Panc1 (cell line): ENCODE measurements around the gene SCYL3. TPM values are rescaled to one million over a fixed set of nuclear protein-coding genes. Genes with fewer than 3 reads are reported as not detected.

ENCODE experiments used
- ATAC-seq: fragments of 200-7000 bp; cut with Tn5 transposase; 2 replicates; pipeline ENCODE4 v1.9.1; 2020; ENCODE audit warnings: mild to moderate bottlenecking, moderate library complexity
- BruUV-seq: library from RNA; stranded (reverse); fragments of 400-500 nt; replicated peaks from 2 replicates; lab custom pipeline; 2021; lab: Mats Ljungman, UMichigan
- CTCF ChIA-PET: fragments of 300-600 bp; sonication (Branson Sonifier 250); formaldehyde crosslinking; loops from one replicate; lab custom pipeline; 2022; ENCODE audit warnings: antibody characterized with exemption; lab: Charles Lee
- POLR2A ChIA-PET: fragments of 300-600 bp; sonication (Branson Sonifier 250); formaldehyde crosslinking; loops from one replicate; lab custom pipeline; 2022; ENCODE audit warnings: antibody characterized with exemption; lab: Charles Lee
- DNase-seq: peaks from one replicate; pipeline ENCODE4 v3.0.0-alpha.2; 2010; ENCODE audit warnings: low read depth, low spot score
- H3K27ac ChIP-seq: 2 replicates; pipeline ENCODE4 v1.5.1; 2011; ENCODE audit warnings: mild to moderate bottlenecking, low read length, inconsistent platforms
- H3K27me3 ChIP-seq: fragments of 200-500 bp; sonication (Bioruptor generic); 2 replicates; pipeline ENCODE4 v1.6.0; 2014; ENCODE audit warnings: low read length, inconsistent platforms; ENCODE audit not compliant: control insufficient read depth, insufficient read depth
- H3K36me3 ChIP-seq: fragments of 200-500 bp; sonication (Bioruptor generic); 2 replicates; pipeline ENCODE4 v1.5.1; 2014; ENCODE audit warnings: inconsistent platforms, mild to moderate bottlenecking, low read length, moderate library complexity; ENCODE audit not compliant: control insufficient read depth, insufficient read depth
- H3K4me1 ChIP-seq: 2 replicates; pipeline ENCODE4 v1.5.1; 2011; ENCODE audit warnings: inconsistent platforms, mild to moderate bottlenecking, low read length, moderate library complexity; ENCODE audit not compliant: control insufficient read depth, insufficient read depth
- H3K4me3 ChIP-seq, 2 experiments: 2 replicates each; pipeline ENCODE4 v1.5.1; 2011 to 2012; ENCODE audit warnings: low read depth in 2 of 2, low read length in 2 of 2, mild to moderate bottlenecking in 2 of 2, inconsistent platforms in 1 of 2, moderate library complexity in 1 of 2
- H3K9me3 ChIP-seq: fragments of 200-500 bp; sonication (Bioruptor generic); 2 replicates; pipeline ENCODE4 v1.5.1; 2014; ENCODE audit warnings: low read depth, mild to moderate bottlenecking, inconsistent platforms, low read length, moderate library complexity; ENCODE audit not compliant: control insufficient read depth, insufficient read depth
- POLR2AphosphoS5 ChIP-seq: IDR thresholded peaks from 2 replicates; pipeline ENCODE4 v1.6.1; 2012; ENCODE audit warnings: mild to moderate bottlenecking, low read depth, low read length, moderate library complexity
- SIN3A ChIP-seq: IDR thresholded peaks from 2 replicates; pipeline ENCODE4 v1.6.1; 2012; ENCODE audit warnings: low read depth, mild to moderate bottlenecking, low read length, moderate library complexity, borderline replicate concordance; ENCODE audit not compliant: insufficient read depth
- TCF7L2 ChIP-seq: IDR thresholded peaks from 2 replicates; pipeline ENCODE4 v1.6.1; 2011; ENCODE audit warnings: mild to moderate bottlenecking, low read depth, low read length, inconsistent platforms
- in situ Hi-C: cut with HindIII; loops from 2 replicates; pipeline ENCODE4 v1.10.0; 2016; ENCODE audit warnings: low sequenced_read_pairs, low pct_unique_long_range_greater_than_20kb
- intact Hi-C: fragments of 100-400 bp; cut with micrococcal nuclease; formaldehyde crosslinking; loops from one replicate; pipeline ENCODE4 v1.10.0; 2022; ENCODE audit not compliant: unreplicated experiment
- total RNA-seq: library from RNA; stranded (reverse); gene quantifications from one replicate; pipeline ENCODE4 v1.2.1, GENCODE V29; 2021; ENCODE audit not compliant: unreplicated experiment
- TF ChIP-seq, protein P1 (sequence below), 2 experiments: IDR thresholded peaks; 2 replicates each; pipeline ENCODE4 v1.6.1; 2011 to 2012; ENCODE audit warnings: low read depth in 2 of 2, control low read depth in 1 of 2, low read length in 1 of 2, mild to moderate bottlenecking in 1 of 2, moderate library complexity in 1 of 2; ENCODE audit not compliant: insufficient read depth in 1 of 2
- TF ChIP-seq, protein P2 (sequence below): fragments of 450-650 bp; IDR thresholded peaks from 2 replicates; pipeline ENCODE4 v1.5.1; 2017; ENCODE audit warnings: mild to moderate bottlenecking

SCYL3 gene
- total RNA-seq, 1 experiment from 2014 or later = 7.8 TPM

DNA sequence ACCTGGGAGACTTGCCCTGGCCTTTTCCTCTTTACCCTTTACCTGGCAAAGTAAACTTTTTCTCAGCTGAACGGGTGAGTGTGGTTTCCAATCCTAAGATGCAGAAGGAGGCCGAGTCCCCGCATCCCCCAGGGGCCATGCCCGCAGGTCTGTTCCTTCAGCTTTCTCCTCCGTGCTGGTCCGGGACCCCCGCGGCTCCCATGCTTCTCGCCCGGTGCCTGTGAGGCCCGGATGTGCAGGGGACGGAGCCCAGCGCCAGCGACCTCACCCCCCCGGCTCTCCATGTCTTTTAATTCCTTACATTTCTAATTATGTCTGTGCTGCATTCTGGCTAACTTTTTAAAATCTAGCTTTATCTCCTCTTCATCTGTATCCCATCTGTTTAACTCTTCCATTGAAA lies 21.5 kb upstream of the SCYL3 start:
- Histone ChIP-seq H3K27ac (no peak overlapping the region), H3K36me3 (no peaks in the 10 kb centered on the region), H3K27me3 (no peaks in the 10 kb centered on the region), H3K9me3 (no peaks in the 10 kb centered on the region), H3K4me1 (no peaks in the 10 kb centered on the region), H3K4me3 (no peak overlapping the region)
- no peak for DNase-seq
- TF ChIP-seq, protein P1, sequence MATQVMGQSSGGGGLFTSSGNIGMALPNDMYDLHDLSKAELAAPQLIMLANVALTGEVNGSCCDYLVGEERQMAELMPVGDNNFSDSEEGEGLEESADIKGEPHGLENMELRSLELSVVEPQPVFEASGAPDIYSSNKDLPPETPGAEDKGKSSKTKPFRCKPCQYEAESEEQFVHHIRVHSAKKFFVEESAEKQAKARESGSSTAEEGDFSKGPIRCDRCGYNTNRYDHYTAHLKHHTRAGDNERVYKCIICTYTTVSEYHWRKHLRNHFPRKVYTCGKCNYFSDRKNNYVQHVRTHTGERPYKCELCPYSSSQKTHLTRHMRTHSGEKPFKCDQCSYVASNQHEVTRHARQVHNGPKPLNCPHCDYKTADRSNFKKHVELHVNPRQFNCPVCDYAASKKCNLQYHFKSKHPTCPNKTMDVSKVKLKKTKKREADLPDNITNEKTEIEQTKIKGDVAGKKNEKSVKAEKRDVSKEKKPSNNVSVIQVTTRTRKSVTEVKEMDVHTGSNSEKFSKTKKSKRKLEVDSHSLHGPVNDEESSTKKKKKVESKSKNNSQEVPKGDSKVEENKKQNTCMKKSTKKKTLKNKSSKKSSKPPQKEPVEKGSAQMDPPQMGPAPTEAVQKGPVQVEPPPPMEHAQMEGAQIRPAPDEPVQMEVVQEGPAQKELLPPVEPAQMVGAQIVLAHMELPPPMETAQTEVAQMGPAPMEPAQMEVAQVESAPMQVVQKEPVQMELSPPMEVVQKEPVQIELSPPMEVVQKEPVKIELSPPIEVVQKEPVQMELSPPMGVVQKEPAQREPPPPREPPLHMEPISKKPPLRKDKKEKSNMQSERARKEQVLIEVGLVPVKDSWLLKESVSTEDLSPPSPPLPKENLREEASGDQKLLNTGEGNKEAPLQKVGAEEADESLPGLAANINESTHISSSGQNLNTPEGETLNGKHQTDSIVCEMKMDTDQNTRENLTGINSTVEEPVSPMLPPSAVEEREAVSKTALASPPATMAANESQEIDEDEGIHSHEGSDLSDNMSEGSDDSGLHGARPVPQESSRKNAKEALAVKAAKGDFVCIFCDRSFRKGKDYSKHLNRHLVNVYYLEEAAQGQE (IDR thresholded peaks at IDR 0.05; ENCODE audit: insufficient read depth in 1 of 2, low read depth in 2 of 2, low read length in 1 of 2) = no peak
- TF ChIP-seq TCF7L2 (no peak), POLR2AphosphoS5 (no peak), SIN3A (no peak)
- TF ChIP-seq, protein P2, sequence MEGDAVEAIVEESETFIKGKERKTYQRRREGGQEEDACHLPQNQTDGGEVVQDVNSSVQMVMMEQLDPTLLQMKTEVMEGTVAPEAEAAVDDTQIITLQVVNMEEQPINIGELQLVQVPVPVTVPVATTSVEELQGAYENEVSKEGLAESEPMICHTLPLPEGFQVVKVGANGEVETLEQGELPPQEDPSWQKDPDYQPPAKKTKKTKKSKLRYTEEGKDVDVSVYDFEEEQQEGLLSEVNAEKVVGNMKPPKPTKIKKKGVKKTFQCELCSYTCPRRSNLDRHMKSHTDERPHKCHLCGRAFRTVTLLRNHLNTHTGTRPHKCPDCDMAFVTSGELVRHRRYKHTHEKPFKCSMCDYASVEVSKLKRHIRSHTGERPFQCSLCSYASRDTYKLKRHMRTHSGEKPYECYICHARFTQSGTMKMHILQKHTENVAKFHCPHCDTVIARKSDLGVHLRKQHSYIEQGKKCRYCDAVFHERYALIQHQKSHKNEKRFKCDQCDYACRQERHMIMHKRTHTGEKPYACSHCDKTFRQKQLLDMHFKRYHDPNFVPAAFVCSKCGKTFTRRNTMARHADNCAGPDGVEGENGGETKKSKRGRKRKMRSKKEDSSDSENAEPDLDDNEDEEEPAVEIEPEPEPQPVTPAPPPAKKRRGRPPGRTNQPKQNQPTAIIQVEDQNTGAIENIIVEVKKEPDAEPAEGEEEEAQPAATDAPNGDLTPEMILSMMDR = no peak
- intact Hi-C loops (no loop called here), in situ Hi-C loops (no loop called here)
- POLR2A ChIA-PET = no interaction called here
- CTCF ChIA-PET = no interaction called here
- no TSS peak for BruUV-seq
- ATAC-seq = no peak

DNA sequence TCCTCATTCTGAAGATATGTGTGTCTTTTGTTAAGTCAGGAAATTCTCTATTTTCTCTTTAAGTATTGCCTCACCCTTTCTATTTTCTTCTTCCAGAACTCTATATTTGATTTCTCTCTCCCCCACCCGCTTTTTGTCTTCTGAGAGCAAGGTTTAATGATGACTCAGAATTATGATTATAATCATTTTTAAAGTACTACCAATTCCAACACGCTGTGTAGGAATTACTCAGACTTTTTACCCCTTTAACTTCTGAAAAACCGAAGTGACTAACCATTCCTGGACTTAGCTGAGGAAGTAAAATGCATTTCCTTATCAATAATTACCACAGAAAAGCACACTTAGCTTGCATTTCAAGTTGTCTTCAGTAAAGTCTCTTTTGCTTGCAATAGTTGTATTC lies 20.8 kb upstream of the SCYL3 start:
- Histone ChIP-seq H3K27me3 (no peaks in the 10 kb centered on the region), H3K36me3 (no peaks in the 10 kb centered on the region), H3K9me3 (no peaks in the 10 kb centered on the region), H3K4me1 (no peaks in the 10 kb centered on the region), H3K4me3 (no peak overlapping the region), H3K27ac (no peak overlapping the region)
- DNase-seq = no peak
- ChIA-PET CTCF (no interaction called here), POLR2A (no interaction called here)
- BruUV-seq = no TSS peak
- intact Hi-C loops (no loop called here), in situ Hi-C loops (no loop called here)
- no peak for ATAC-seq
- TF ChIP-seq SIN3A (no peak), POLR2AphosphoS5 (no peak), TCF7L2 (no peak)
- TF ChIP-seq, protein P1 (IDR thresholded peaks at IDR 0.05; ENCODE audit: insufficient read depth in 1 of 2, low read depth in 2 of 2, low read length in 1 of 2) = no peak
- TF ChIP-seq, protein P2 = no peak
